AG09319 (cell line): Measurements from ENCODE around the gene IDH3A.

Experiments
- DNase-seq: peaks from one replicate; pipeline ENCODE4 v3.0.0-alpha.2; 2010; ENCODE audit warnings: low read depth; ENCODE audit errors: extremely low read depth
- CTCF ChIP-seq: IDR thresholded peaks from 2 replicates; pipeline ENCODE4 v1.5.1; 2011; ENCODE audit warnings: low read depth, mild to moderate bottlenecking, inconsistent platforms, low read length, moderate library complexity

IDH3A gene

GRCh38 chr15:78104566-78105475 is 44.3 kb upstream of the IDH3A start:
- TF ChIP-seq CTCF, result no peak
- DNase-seq, result no peak

GRCh38 chr15:78105476-78106241 is 43.5 kb upstream of the IDH3A start:
- no peak for DNase-seq
- no peak for TF ChIP-seq CTCF

GRCh38 chr15:78107471-78107870 is 41.7 kb upstream of the IDH3A start:
- TF ChIP-seq CTCF, result no peak

GRCh38 chr15:78108300-78109084 is 40.7 kb upstream of the IDH3A start:
- peak; percentile 60 for DNase-seq
- peak; percentile 98 for TF ChIP-seq CTCF

More at GRCh38 chr15:78107471-78107870, 41.7 kb upstream of the IDH3A start:
- no peak for DNase-seq

- no peak for DNase-seq
- no peak for TF ChIP-seq CTCF
Measured at GRCh38 chr15:78109156-78109555, 40.0 kb upstream of the IDH3A start.

- no peak for TF ChIP-seq CTCF
- no peak for DNase-seq
Measured at GRCh38 chr15:78110096-78110495, 39.1 kb upstream of the IDH3A start.
